Gastroesophageal sphincter (tissue), 3 donors: ENCODE data around the gene SRPK3.

Experiments used
- CTCF ChIP-seq, 4 experiments: fragments of 200-600 bp in 2 of 4; fragments of 450-650 bp in 2 of 4; sonication (generic) in 1 of 4; IDR thresholded peaks; one replicate each; pipeline ENCODE4 v1.5.1; 2017 to 2019; ENCODE audit warnings: antibody characterized with exemption in 4 of 4, mild to moderate bottlenecking in 2 of 4, moderate library complexity in 2 of 4
- EP300 ChIP-seq: sonication (generic); formaldehyde crosslinking; IDR thresholded peaks from one replicate; pipeline ENCODE4 v1.6.1; 2017; ENCODE audit warnings: antibody characterized with exemption, mild to moderate bottlenecking
- POLR2A ChIP-seq, 2 donors: fragments of 450-650 bp; IDR thresholded peaks; one replicate each; pipeline ENCODE4 v1.6.1; 2017; ENCODE audit warnings: antibody characterized with exemption in 2 of 2, mild to moderate bottlenecking in 2 of 2, moderate library complexity in 1 of 2
- POLR2AphosphoS5 ChIP-seq: sonication (generic); formaldehyde crosslinking; IDR thresholded peaks from one replicate; pipeline ENCODE4 v1.6.1; 2017; ENCODE audit warnings: antibody characterized with exemption

GRCh38 chrX:153770601-153771414 lies 10.0 kb upstream of the SRPK3 start:
- TF ChIP-seq POLR2AphosphoS5 (no peak), POLR2A (IDR thresholded peaks at IDR 0.05) (no peak), EP300 (no peak), CTCF (IDR thresholded peaks at IDR 0.05) (no peak)
